H1 (cell line): Measurements from ENCODE around the gene SERINC4. TPM values are rescaled to one million over a fixed set of nuclear protein-coding genes. Genes with fewer than 3 reads are reported as not detected.

Experiments used
- CTCF ChIA-PET: fragments of 300-600 bp; sonication (Branson Sonifier 250); formaldehyde crosslinking; loops from one replicate; lab custom pipeline; 2021; ENCODE audit not compliant: partially characterized antibody; lab: Charles Lee
- POLR2A ChIA-PET: fragments of 300-600 bp; sonication (Branson Sonifier 250); formaldehyde crosslinking; loops from one replicate; lab custom pipeline; 2021; ENCODE audit warnings: inconsistent platforms; ENCODE audit not compliant: partially characterized antibody; lab: Charles Lee
- DNase-seq, 2 experiments: peaks; one replicate each; pipeline versions ENCODE4 v3.0.0 to v3.0.0-alpha.2; 2010 to 2022; ENCODE audit warnings: low spot score in 2 of 2, low read depth in 1 of 2, mixed read lengths in 1 of 2
- FAIRE-seq: peaks from 2 replicates; lab custom pipeline; 2011; peaks lifted over from hg19 to GRCh38; lab: Jason Lieb, UNC
- H2AFZ ChIP-seq: 2 replicates; pipeline ENCODE4 v1.8.1; 2012; ENCODE audit warnings: low read length, inconsistent platforms
- H2AK5ac ChIP-seq: 2 replicates; pipeline ENCODE4 v1.6.1; 2013; ENCODE audit warnings: low read depth, low read length
- H2BK120ac ChIP-seq: replicated peaks from 2 replicates; pipeline ENCODE3; 2013; ENCODE audit warnings: low read depth, low read length, inconsistent platforms
- H2BK12ac ChIP-seq: 2 replicates; pipeline ENCODE4 v1.6.1; 2013; ENCODE audit warnings: low read depth, low read length
- H2BK15ac ChIP-seq: 2 replicates; pipeline ENCODE4 v1.6.1; 2013; ENCODE audit warnings: low read length
- H2BK20ac ChIP-seq: 2 replicates; pipeline ENCODE4 v1.6.1; 2013; ENCODE audit warnings: low read length
- H2BK5ac ChIP-seq: 2 replicates; pipeline ENCODE4 v1.6.1; 2013; ENCODE audit warnings: low read depth, low read length
- H3K14ac ChIP-seq: 2 replicates; pipeline ENCODE4 v1.6.1; 2013; ENCODE audit warnings: inconsistent platforms; ENCODE audit not compliant: insufficient read length
- H3K18ac ChIP-seq: 2 replicates; pipeline ENCODE4 v1.6.1; 2013; ENCODE audit warnings: low read length; ENCODE audit errors: extremely low read depth
- H3K23ac ChIP-seq: 2 replicates; pipeline ENCODE4 v1.6.1; 2013; ENCODE audit warnings: inconsistent platforms; ENCODE audit not compliant: insufficient read length
- H3K23me2 ChIP-seq: 2 replicates; pipeline ENCODE4 v1.6.1; 2013; ENCODE audit warnings: low read depth, low read length
- H3K27ac ChIP-seq: 2 replicates; pipeline ENCODE4 v1.6.1; 2011; ENCODE audit warnings: low read depth, low read length, inconsistent platforms
- H3K27me3 ChIP-seq, 4 experiments: replicated peaks in 1 of 4; 1 replicate in 1 of 4; 2 replicates in 3 of 4; pipeline versions ENCODE4 v1.6.1 to v1.8.1; 2011 to 2013; ENCODE audit warnings: low read length in 3 of 4, mild to moderate bottlenecking in 3 of 4, inconsistent platforms in 2 of 4, mixed read lengths in 2 of 4, moderate library complexity in 1 of 4; ENCODE audit not compliant: control insufficient read depth in 3 of 4, insufficient read depth in 3 of 4; ENCODE audit errors: extremely low read depth in 1 of 4
- H3K36me3 ChIP-seq, 4 experiments: 2 replicates each; pipeline versions ENCODE4 v1.6.1 to v1.8.1; 2011 to 2013; ENCODE audit warnings: mild to moderate bottlenecking in 4 of 4, low read length in 3 of 4, moderate library complexity in 2 of 4, control low read depth in 1 of 4, inconsistent platforms in 1 of 4; ENCODE audit not compliant: insufficient read depth in 4 of 4, control insufficient read depth in 2 of 4
- H3K4ac ChIP-seq: replicated peaks from 2 replicates; pipeline ENCODE3; 2013; ENCODE audit warnings: low read length, low read depth, mixed read lengths, inconsistent platforms; ENCODE audit not compliant: insufficient read length
- H3K4me1 ChIP-seq, 4 experiments: replicated peaks in 1 of 4; 1 replicate in 1 of 4; 2 replicates in 3 of 4; pipeline versions ENCODE4 v1.6.1 to v1.8.1; 2011 to 2013; ENCODE audit warnings: low read length in 3 of 4, inconsistent platforms in 2 of 4, mixed read lengths in 1 of 4; ENCODE audit not compliant: insufficient read depth in 4 of 4, control insufficient read depth in 3 of 4
- H3K4me2 ChIP-seq, 2 experiments: 2 replicates each; pipeline versions ENCODE4 v1.6.1 to v1.8.1; 2011 to 2013; ENCODE audit warnings: low read depth in 2 of 2, low read length in 2 of 2, control low read depth in 1 of 2, inconsistent platforms in 1 of 2, mild to moderate bottlenecking in 1 of 2; ENCODE audit not compliant: insufficient read depth in 1 of 2
- H3K4me3 ChIP-seq, 4 experiments: fragments of 200-600, 300-600 bp in 1 of 4; sonication (generic), shearing (Covaris generic), sonication (Bioruptor Twin) in 1 of 4; 2 replicates each; pipeline versions ENCODE4 v1.5.1 to v1.8.1; 2011 to 2016; ENCODE audit warnings: low read length in 4 of 4, low read depth in 3 of 4, control low read depth in 2 of 4, inconsistent platforms in 2 of 4, mild to moderate bottlenecking in 2 of 4, mixed read lengths in 1 of 4, moderate library complexity in 1 of 4; ENCODE audit not compliant: insufficient read depth in 2 of 4; ENCODE audit errors: extremely low read depth in 1 of 4
- H3K56ac ChIP-seq: replicated peaks from 2 replicates; pipeline ENCODE3; 2013; ENCODE audit warnings: low read depth, mild to moderate bottlenecking, mixed read lengths, low read length, inconsistent platforms; ENCODE audit not compliant: insufficient read length
- H3K79me1 ChIP-seq: 2 replicates; pipeline ENCODE4 v1.6.1; 2013; ENCODE audit warnings: low read depth, low read length, control low read depth
- H3K79me2 ChIP-seq, 2 experiments: 2 replicates each; pipeline versions ENCODE4 v1.6.1 to v1.8.1; 2012 to 2013; ENCODE audit warnings: low read length in 2 of 2, mild to moderate bottlenecking in 2 of 2, inconsistent platforms in 1 of 2; ENCODE audit not compliant: insufficient read depth in 2 of 2, control insufficient read depth in 1 of 2
- H3K9ac ChIP-seq, 4 experiments: replicated peaks in 1 of 4; 1 replicate in 1 of 4; 2 replicates in 3 of 4; pipeline versions ENCODE4 v1.6.1 to v1.8.1; 2011 to 2013; ENCODE audit warnings: low read depth in 3 of 4, low read length in 3 of 4, control low read depth in 2 of 4, mild to moderate bottlenecking in 2 of 4, moderate library complexity in 2 of 4, inconsistent platforms in 1 of 4; ENCODE audit errors: extremely low read depth in 1 of 4
- H3K9me3 ChIP-seq, 2 experiments: 2 replicates each; pipeline versions ENCODE4 v1.6.1 to v1.8.1; 2012 to 2013; ENCODE audit warnings: mild to moderate bottlenecking in 2 of 2, moderate library complexity in 2 of 2, control low read depth in 1 of 2, inconsistent platforms in 1 of 2, low read depth in 1 of 2, low read length in 1 of 2, mixed read lengths in 1 of 2; ENCODE audit not compliant: insufficient read depth in 2 of 2
- H4K20me1 ChIP-seq, 2 experiments: replicated peaks in 1 of 2; 2 replicates each; pipeline versions ENCODE3 to v1.8.1; 2011 to 2013; ENCODE audit warnings: inconsistent platforms in 2 of 2, low read length in 2 of 2, mild to moderate bottlenecking in 1 of 2; ENCODE audit not compliant: insufficient read depth in 2 of 2, control insufficient read depth in 1 of 2
- H4K5ac ChIP-seq: 2 replicates; pipeline ENCODE4 v1.6.1; 2013; ENCODE audit warnings: low read length, low read depth, mixed read lengths, inconsistent platforms; ENCODE audit not compliant: insufficient read length
- H4K8ac ChIP-seq: 2 replicates; pipeline ENCODE4 v1.8.0; 2013; ENCODE audit warnings: mild to moderate bottlenecking, moderate library complexity, low read length, inconsistent platforms; ENCODE audit not compliant: insufficient read depth; ENCODE audit errors: extremely low read depth
- H4K91ac ChIP-seq: replicated peaks from 2 replicates; pipeline ENCODE3; 2013; ENCODE audit warnings: low read length, mixed read lengths, inconsistent platforms; ENCODE audit not compliant: insufficient read length
- ASH2L ChIP-seq: fragments of 200-600, 300-600 bp; sonication (generic); IDR thresholded peaks from one replicate; pipeline ENCODE4 v1.7.1; 2017; ENCODE audit warnings: low read length
- ATF2 ChIP-seq: IDR thresholded peaks from 2 replicates; pipeline ENCODE4 v1.6.1; 2012; ENCODE audit warnings: low read length, inconsistent platforms
- CHD2 ChIP-seq: IDR thresholded peaks from 2 replicates; pipeline ENCODE4 v1.6.1; 2012; ENCODE audit warnings: low read length, improper control_type of control experiment
- CTBP2 ChIP-seq: IDR thresholded peaks from 2 replicates; pipeline ENCODE4 v1.7.0; 2011; ENCODE audit warnings: borderline replicate concordance, mild to moderate bottlenecking, moderate library complexity, mixed read lengths, low read length; ENCODE audit not compliant: insufficient read depth, insufficient read length
- HDAC6 ChIP-seq: IDR thresholded peaks from one replicate; pipeline ENCODE4 v1.7.1; 2012; ENCODE audit warnings: low read depth, mild to moderate bottlenecking, inconsistent platforms, low read length, moderate library complexity
- NRF1 ChIP-seq: IDR thresholded peaks from 2 replicates; pipeline ENCODE4 v1.6.1; 2011; ENCODE audit warnings: mild to moderate bottlenecking, low read depth, low read length, improper control_type of control experiment
- RNF2 ChIP-seq: fragments of 200-900, 300-1000 bp; sonication (generic); IDR thresholded peaks from 2 replicates; pipeline ENCODE4 v1.7.1; 2016; ENCODE audit warnings: borderline replicate concordance, low read depth, mild to moderate bottlenecking, antibody characterized with exemption, low read length; ENCODE audit not compliant: poor library complexity, severe bottlenecking; ENCODE audit errors: missing control alignments
- SUZ12 ChIP-seq: fragments of 200-600 bp; sonication (generic); IDR thresholded peaks from 2 replicates; pipeline ENCODE4 v1.6.1; 2012; ENCODE audit warnings: mild to moderate bottlenecking, inconsistent platforms, low read length, moderate library complexity, mixed read lengths
- TAF1 ChIP-seq: IDR thresholded peaks from 2 replicates; pipeline ENCODE4 v1.6.1; 2011; ENCODE audit warnings: mild to moderate bottlenecking, low read depth, low read length
- TCF12 ChIP-seq: IDR thresholded peaks from 2 replicates; pipeline ENCODE4 v1.6.1; 2011; ENCODE audit warnings: low read depth, mild to moderate bottlenecking, low read length
- ZNF274 ChIP-seq: IDR thresholded peaks from 2 replicates; pipeline ENCODE4 v1.7.0; 2012; ENCODE audit warnings: low read length, borderline replicate concordance; ENCODE audit errors: extremely low read depth
- WGBS, 2 experiments: shearing (Covaris generic) in 1 of 2; methylation state at CpG; one replicate each; pipeline versions ENCODE4 v1.1.6 to v1.1.7; 2013 to 2015; ENCODE audit warnings: low lambda C conversion rate in 2 of 2, mixed read lengths in 2 of 2, inconsistent platforms in 1 of 2, low coverage in 1 of 2, missing lambda C conversion rate in 1 of 2; ENCODE audit not compliant: insufficient replicate concordance in 2 of 2, insufficient coverage in 1 of 2, insufficient read length in 1 of 2; ENCODE audit errors: extremely low coverage in 1 of 2, missing lambda C conversion rate in 1 of 2; 5-methylcytosine and 5-hydroxymethylcytosine counted together
- polyA plus RNA-seq, 7 experiments: library from polyadenylated mRNA; depleted of rRNA in 3 of 7; stranded (reverse) in 5 of 7; unstranded in 2 of 7; fragments of >200 nt in 5 of 7; fragments of 200-250 nt in 2 of 7; gene quantifications; 1 replicate in 5 of 7; 2 replicates in 1 of 7; 4 replicates in 1 of 7; pipeline versions ENCODE4 v1.2.1 to v1.2.3, GENCODE V29; 2011 to 2013; ENCODE audit warnings: missing spikeins in 2 of 7, mixed read lengths in 2 of 7
- total RNA-seq: library from RNA; stranded (reverse); fragmentation: NEBNext Ultra II Directional; extraction: Animal tissue kit (Norgen Biotek cat#: 25700); gene quantifications from 2 replicates; pipeline ENCODE4 v1.2.1, GENCODE V29; 2021

The SERINC4 gene
- total and polyA plus RNA-seq, 2 of the 8 experiments (the other 6 are each of a cell fraction or from before 2014, with no cell fraction given), result 0.08 TPM; not detected in 1

GRCh38 chr15:43793647-43794046 is 6.4 kb downstream of the SERINC4 start:
- Histone ChIP-seq H3K4me2 (peak overlapping the region; percentile 92 to 98), H4K20me1 (peaks cover 4 to 17% of the 10 kb centered on the region in 2 experiments), H2AK5ac (no peak overlapping the region), H3K56ac (no peak overlapping the region), H3K27me3 (no peaks in the 10 kb centered on the region), H2BK15ac (no peak overlapping the region), H3K4ac (no peak overlapping the region), H3K18ac (no peak overlapping the region), H2BK20ac (no peak overlapping the region), H3K27ac (peak overlapping the region; percentile 36; the same call in 1 of the 2 replicates), H3K9me3 (no peaks in the 10 kb centered on the region), H3K79me1 (peaks cover 19% of the 10 kb centered on the region), H3K4me1 (peaks cover 19 to 27% (median 22%) of the 10 kb centered on the region in 4 experiments; a peak in 6 of 7 replicates), H3K9ac (peak overlapping the region in 2 of 4 experiments; percentile 93 to 99; a peak in 3 of 7 replicates), H3K4me3 (peak overlapping the region in 2 of 4 experiments; percentile 86 to 97; a peak in 5 of 8 replicates), H4K5ac (no peak overlapping the region), H2BK5ac (no peak overlapping the region), H3K36me3 (peaks cover 8 to 41% (median 21%) of the 10 kb centered on the region in 4 experiments), H3K23me2 (peaks cover 4% of the 10 kb centered on the region), H3K23ac (no peak overlapping the region), H2BK120ac (no peak overlapping the region), H4K91ac (no peak overlapping the region), H2AFZ (no peak overlapping the region), H3K79me2 (peaks cover 0 to 26% of the 10 kb centered on the region in 2 experiments; a peak in 2 of 4 replicates), H2BK12ac (no peak overlapping the region), H3K14ac (no peak overlapping the region), H4K8ac (no peak overlapping the region; the same call in 1 of the 2 replicates)
- ChIA-PET POLR2A (interaction anchor here (0.6 to 4.9 kb wide), 12 partner anchors 9 to 278 kb away, joined by 3 to 39 read pairs (median 5); partner anchors contain the start of genes ELL3, MFAP1 and PDIA3), CTCF (interaction anchor here (1.2 to 1.3 kb wide), 2 partner anchors 17 to 279 kb away, joined by 3 to 5 read pairs; partner anchors contain the start of gene ELL3)
- no peak for FAIRE-seq
- 93% methylated on average over 10 of the region's 10 CpGs; no CpG with 5 or more reads in 1 of the 2 experiments for WGBS, 2 experiments
- TF ChIP-seq NRF1 (no peak), HDAC6 (no peak), SUZ12 (no peak), ASH2L (no peak), TAF1 (no peak), ZNF274 (no peak), TCF12 (no peak), CHD2 (no peak), RNF2 (no peak), CTBP2 (no peak), ATF2 (no peak)
- no peak for DNase-seq
